Natural killer cell (primary cell): Measurements from ENCODE around the gene TM9SF3. TPM values are rescaled to one million over a fixed set of nuclear protein-coding genes. Genes with fewer than 3 reads are reported as not detected.

Source experiments
- ATAC-seq, 3 donors: fragments of 150-1000 bp in 2 of 3; fragments of 200-7000 bp in 1 of 3; cut with Tn5 transposase; 1 replicate in 1 of 3; 2 replicates in 2 of 3; pipeline ENCODE4 v1.10.0; 2021; ENCODE audit warnings: mild to moderate bottlenecking in 2 of 3, moderate library complexity in 2 of 3
- DNase-seq, 2 donors: peaks; one replicate each; pipeline versions ENCODE4 v3.0.0 to v3.0.0-alpha.2; 2013 to 2021; ENCODE audit warnings: mixed read lengths in 1 of 2
- H3K27ac ChIP-seq: one replicate; pipeline ENCODE4 v1.5.1; 2013; ENCODE audit warnings: mild to moderate bottlenecking, low read length
- H3K27me3 ChIP-seq: one replicate; pipeline ENCODE4 v1.6.1; 2013; ENCODE audit warnings: low read length; ENCODE audit not compliant: control insufficient read depth, insufficient read depth
- H3K36me3 ChIP-seq: one replicate; pipeline ENCODE4 v1.6.1; 2013; ENCODE audit warnings: low read length; ENCODE audit not compliant: control insufficient read depth, insufficient read depth
- H3K4me1 ChIP-seq: one replicate; pipeline ENCODE4 v1.6.1; 2013; ENCODE audit warnings: low read length; ENCODE audit not compliant: control insufficient read depth, insufficient read depth
- H3K4me3 ChIP-seq: one replicate; pipeline ENCODE4 v1.5.1; 2013; ENCODE audit warnings: low read length
- H3K9me3 ChIP-seq: one replicate; pipeline ENCODE4 v1.6.1; 2013; ENCODE audit warnings: low read length; ENCODE audit not compliant: control insufficient read depth, insufficient read depth
- H3K27ac Mint-ChIP-seq, 2 donors: one replicate each; pipeline ENCODE4 v1.8.0; 2022; ENCODE audit warnings: mild to moderate bottlenecking in 2 of 2, mixed read lengths in 2 of 2, moderate library complexity in 1 of 2
- H3K27me3 Mint-ChIP-seq, 2 donors: one replicate each; pipeline ENCODE4 v1.8.0; 2022; ENCODE audit warnings: low read depth in 2 of 2, mixed read lengths in 2 of 2
- H3K36me3 Mint-ChIP-seq: one replicate; pipeline ENCODE4 v1.8.0; 2022; ENCODE audit warnings: mixed read lengths
- H3K4me1 Mint-ChIP-seq, 2 donors: one replicate each; pipeline ENCODE4 v1.8.0; 2022; ENCODE audit warnings: mixed read lengths in 2 of 2
- H3K4me3 Mint-ChIP-seq: one replicate; pipeline ENCODE4 v1.8.0; 2022; ENCODE audit warnings: mild to moderate bottlenecking, moderate library complexity, mixed read lengths
- H3K9me3 Mint-ChIP-seq, 2 donors: one replicate each; pipeline ENCODE4 v1.8.0; 2022; ENCODE audit warnings: mixed read lengths in 2 of 2
- WGBS: methylation state at CpG from one replicate; pipeline ENCODE4 v1.1.7; 2013; ENCODE audit warnings: missing lambda C conversion rate; ENCODE audit not compliant: insufficient coverage; 5-methylcytosine and 5-hydroxymethylcytosine counted together
- intact Hi-C: fragments of 100-400 bp; cut with micrococcal nuclease; formaldehyde crosslinking; loops from one replicate; pipeline ENCODE4 v1.14.2; 2022
- total RNA-seq, 4 donors: library from RNA; stranded (reverse); fragments of 120-200 nt in 1 of 4; gene quantifications; one replicate each; pipeline versions ENCODE4 v1.2.3 to v1.2.4, GENCODE V29; 2013 to 2022
- TF ChIP-seq, protein P1 (sequence below): fragments of 200-600 bp; IDR thresholded peaks from one replicate; pipeline ENCODE4 v1.8.0; 2022; ENCODE audit warnings: antibody characterized with exemption

The TM9SF3 gene
- total RNA-seq, 3 donors from 2014 or later (not counting 1 experiment from before 2014, with no cell fraction given): 113 to 119 (median 117) TPM

DNA sequence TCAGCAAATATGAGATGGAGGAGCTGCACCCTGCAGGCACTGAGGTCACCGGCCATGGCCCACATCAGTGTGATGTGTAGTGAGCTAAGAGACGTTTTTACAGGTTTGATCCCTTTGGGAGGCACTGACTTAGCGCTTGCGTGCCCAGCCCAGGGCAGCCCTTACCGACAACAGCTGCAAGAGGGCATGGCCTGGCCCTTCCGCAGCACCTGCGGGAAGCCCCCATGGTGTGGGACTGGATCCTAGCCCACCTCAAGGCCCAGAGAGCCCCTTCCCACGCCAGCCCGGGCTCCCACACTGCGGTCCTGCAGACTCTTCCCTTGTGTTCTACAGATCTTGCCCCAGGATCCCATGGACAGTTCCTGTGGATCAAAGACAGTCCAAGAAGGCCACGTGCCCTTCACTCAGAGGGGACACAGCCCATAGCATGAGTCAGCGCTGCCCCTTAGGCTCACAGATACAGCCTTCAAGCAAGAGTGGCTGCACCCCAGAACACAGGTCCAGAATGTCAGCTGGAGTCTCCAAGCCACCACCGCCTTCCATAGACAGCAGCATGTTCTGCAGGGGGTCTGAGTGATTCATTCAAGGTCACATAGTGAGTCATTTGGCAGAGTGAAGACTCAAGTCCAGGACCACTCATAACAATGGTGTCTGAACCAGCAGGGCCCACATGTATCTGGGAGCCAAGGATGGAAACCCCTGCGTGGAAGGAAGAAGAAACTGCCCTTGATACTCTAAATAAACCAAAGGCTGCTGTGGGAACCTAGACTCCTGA lies 98.5 kb downstream of the TM9SF3 start:
- Mint-ChIP-seq H3K4me3 (no peak overlapping the region), H3K27ac (no peak overlapping the region), H3K9me3 (no peaks in the 10 kb centered on the region), H3K36me3 (no peaks in the 10 kb centered on the region), H3K4me1 (no peaks in the 10 kb centered on the region), H3K27me3 (peaks cover 14 to 42% of the 10 kb centered on the region in 2 donors)
- DNase-seq (no peak), ATAC-seq (no peak)
- no peaks in the 10 kb centered on the region for H3K4me1 ChIP-seq
- TF ChIP-seq, protein P1, sequence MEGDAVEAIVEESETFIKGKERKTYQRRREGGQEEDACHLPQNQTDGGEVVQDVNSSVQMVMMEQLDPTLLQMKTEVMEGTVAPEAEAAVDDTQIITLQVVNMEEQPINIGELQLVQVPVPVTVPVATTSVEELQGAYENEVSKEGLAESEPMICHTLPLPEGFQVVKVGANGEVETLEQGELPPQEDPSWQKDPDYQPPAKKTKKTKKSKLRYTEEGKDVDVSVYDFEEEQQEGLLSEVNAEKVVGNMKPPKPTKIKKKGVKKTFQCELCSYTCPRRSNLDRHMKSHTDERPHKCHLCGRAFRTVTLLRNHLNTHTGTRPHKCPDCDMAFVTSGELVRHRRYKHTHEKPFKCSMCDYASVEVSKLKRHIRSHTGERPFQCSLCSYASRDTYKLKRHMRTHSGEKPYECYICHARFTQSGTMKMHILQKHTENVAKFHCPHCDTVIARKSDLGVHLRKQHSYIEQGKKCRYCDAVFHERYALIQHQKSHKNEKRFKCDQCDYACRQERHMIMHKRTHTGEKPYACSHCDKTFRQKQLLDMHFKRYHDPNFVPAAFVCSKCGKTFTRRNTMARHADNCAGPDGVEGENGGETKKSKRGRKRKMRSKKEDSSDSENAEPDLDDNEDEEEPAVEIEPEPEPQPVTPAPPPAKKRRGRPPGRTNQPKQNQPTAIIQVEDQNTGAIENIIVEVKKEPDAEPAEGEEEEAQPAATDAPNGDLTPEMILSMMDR: no peak
- H3K27me3 ChIP-seq: no peaks in the 10 kb centered on the region
- H3K27ac ChIP-seq: no peak overlapping the region
- H3K36me3 ChIP-seq: no peaks in the 10 kb centered on the region
- no peaks in the 10 kb centered on the region for H3K9me3 ChIP-seq
- 87% methylated on average over 14 of the region's 14 CpGs for WGBS
- no peak overlapping the region for H3K4me3 ChIP-seq
- intact Hi-C loops: no loop called here

DNA sequence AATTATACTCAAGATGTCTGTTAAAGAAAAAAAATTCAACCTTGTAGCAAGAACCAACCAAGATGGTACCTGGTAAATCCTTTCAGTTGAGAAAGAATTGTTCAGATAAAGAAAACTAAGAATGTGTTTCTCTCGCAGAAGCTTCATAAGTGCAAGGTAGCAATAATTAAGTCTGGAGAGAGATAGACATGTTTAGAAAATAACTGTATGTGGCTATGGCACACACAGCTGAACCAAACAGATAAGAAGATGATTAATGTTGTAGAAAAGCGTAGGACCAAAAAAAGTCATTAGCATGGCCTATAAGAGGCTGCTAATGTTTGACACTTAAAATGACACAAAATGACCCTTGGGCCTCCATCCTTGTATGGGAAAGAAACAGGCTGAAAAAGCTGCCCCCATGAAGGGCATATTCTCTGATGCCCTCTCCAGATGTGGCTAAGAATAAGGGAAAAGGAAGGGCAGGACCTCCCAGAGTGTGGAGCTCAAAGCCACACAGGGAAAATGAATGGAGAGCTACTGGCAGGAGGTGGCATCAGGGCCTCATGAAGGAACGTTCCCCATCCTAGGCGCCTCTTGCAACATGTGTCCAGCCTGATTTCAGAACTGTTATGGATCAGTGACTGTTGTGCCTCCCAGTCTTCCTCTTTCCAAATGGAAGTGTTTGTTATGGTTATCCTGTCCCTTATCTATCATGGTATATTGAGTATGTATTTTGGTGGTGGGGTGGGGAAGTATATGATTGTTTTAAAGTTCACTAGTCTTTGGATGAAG lies 103.8 kb downstream of the TM9SF3 start:
- no peaks in the 10 kb centered on the region for H3K9me3 ChIP-seq
- Mint-ChIP-seq H3K27me3 (peaks cover 11 to 72% of the 10 kb centered on the region in 2 donors), H3K36me3 (no peaks in the 10 kb centered on the region), H3K27ac (no peak overlapping the region), H3K4me3 (no peak overlapping the region), H3K4me1 (no peaks in the 10 kb centered on the region), H3K9me3 (no peaks in the 10 kb centered on the region)
- TF ChIP-seq, protein P1: no peak
- H3K36me3 ChIP-seq: no peaks in the 10 kb centered on the region
- no peak overlapping the region for H3K27ac ChIP-seq
- H3K27me3 ChIP-seq: no peaks in the 10 kb centered on the region
- 73% methylated on average over 4 of the region's 4 CpGs for WGBS
- no peaks in the 10 kb centered on the region for H3K4me1 ChIP-seq
- intact Hi-C loops: no loop called here
- DNase-seq (no peak), ATAC-seq (no peak)
- no peak overlapping the region for H3K4me3 ChIP-seq

DNA sequence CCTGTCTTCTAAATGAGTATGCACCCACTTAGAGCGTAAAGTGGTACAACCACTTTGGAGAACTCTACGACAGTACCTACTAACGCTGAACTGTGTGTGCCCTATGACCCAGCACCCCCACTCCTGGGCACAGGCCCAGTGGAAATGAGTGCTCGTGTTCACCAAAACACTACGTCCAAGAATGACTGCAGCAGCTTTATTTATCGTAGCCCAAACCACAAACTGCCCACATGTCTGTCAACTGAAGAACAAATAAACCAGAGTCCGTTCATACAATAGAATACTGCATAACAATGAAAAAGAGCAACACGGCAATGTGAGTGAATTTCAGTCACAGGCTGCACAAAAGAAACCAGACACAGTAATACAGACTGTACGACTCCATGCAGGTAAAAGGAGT lies 108.5 kb downstream of the TM9SF3 start:
- H3K9me3 Mint-ChIP-seq: no peaks in the 10 kb centered on the region
- TF ChIP-seq, protein P1: no peak
- H3K4me3 ChIP-seq: no peak overlapping the region
- no peak overlapping the region for H3K4me3 Mint-ChIP-seq
- ATAC-seq (no peak), DNase-seq (no peak)
- no peaks in the 10 kb centered on the region for H3K36me3 Mint-ChIP-seq
- WGBS: 76% methylated on average over 9 of the region's 9 CpGs
- no peaks in the 10 kb centered on the region for H3K36me3 ChIP-seq
- H3K9me3 ChIP-seq: no peaks in the 10 kb centered on the region
- intact Hi-C loops: no loop called here
- H3K27ac ChIP-seq: no peak overlapping the region
- no peaks in the 10 kb centered on the region for H3K27me3 ChIP-seq
- no peak overlapping the region for H3K27ac Mint-ChIP-seq
- H3K4me1 ChIP-seq: no peaks in the 10 kb centered on the region
- H3K4me1 Mint-ChIP-seq: no peaks in the 10 kb centered on the region
- H3K27me3 Mint-ChIP-seq: peaks cover 14 to 46% of the 10 kb centered on the region in 2 donors
